Activated CD4-positive, alpha-beta T cell treated with anti-CD3 and anti-CD28 coated beads for 36 hours (primary cell): ENCODE data around the gene CANT1. TPM values are rescaled to one million over a fixed set of nuclear protein-coding genes. Genes with fewer than 3 reads are reported as not detected.
"Not testable (repeated sequence)": the region's sequence is repeated elsewhere in the genome, so short reads cannot be mapped to it uniquely, and the experiment has no call there.

ENCODE experiments used
- ATAC-seq: fragments of 200-7000 bp; cut with Tn5 transposase; one replicate; pipeline ENCODE4 v1.10.0; 2021; ENCODE audit warnings: mild to moderate bottlenecking, moderate library complexity
- CTCF ChIA-PET: fragments of 350-600 bp; sonication (Branson Sonifier 250); formaldehyde crosslinking; loops from one replicate; lab custom pipeline; 2021; ENCODE audit warnings: antibody characterized with exemption; lab: Charles Lee
- POLR2A ChIA-PET: fragments of 350-600 bp; sonication (Branson Sonifier 250); formaldehyde crosslinking; loops from one replicate; lab custom pipeline; 2021; ENCODE audit warnings: antibody characterized with exemption, inconsistent platforms; lab: Charles Lee
- DNase-seq: peaks from one replicate; pipeline ENCODE4 v3.0.0-alpha.2; 2020
- H3K27ac Mint-ChIP-seq: one replicate; pipeline ENCODE4 v1.8.0; 2021; ENCODE audit warnings: mixed read lengths
- H3K27me3 Mint-ChIP-seq: one replicate; pipeline ENCODE4 v1.8.0; 2021; ENCODE audit warnings: mixed read lengths
- H3K36me3 Mint-ChIP-seq: one replicate; pipeline ENCODE4 v1.8.0; 2021; ENCODE audit warnings: low read depth, mixed read lengths
- H3K4me1 Mint-ChIP-seq: one replicate; pipeline ENCODE4 v1.8.0; 2021; ENCODE audit warnings: mixed read lengths
- H3K4me3 Mint-ChIP-seq: one replicate; pipeline ENCODE4 v1.8.0; 2021; ENCODE audit warnings: mild to moderate bottlenecking, moderate library complexity, mixed read lengths
- H3K9me3 Mint-ChIP-seq: one replicate; pipeline ENCODE4 v1.8.0; 2021; ENCODE audit warnings: low read depth, mixed read lengths
- intact Hi-C, 2 experiments: fragments of 100-400 bp; cut with DNase I in 1 of 2; cut with micrococcal nuclease in 1 of 2; formaldehyde crosslinking; loops; one replicate each; pipeline versions ENCODE4 v1.14.2 to v1.15.1; 2022 to 2024; cut with DNase I, micrococcal nuclease
- total RNA-seq, 2 experiments: library from RNA; stranded (reverse); gene quantifications; one replicate each; pipeline ENCODE4 v1.2.3, GENCODE V29; 2021

CANT1 gene
- total RNA-seq, 2 experiments from 2014 or later, result 44.0 to 52.9 TPM

DNA sequence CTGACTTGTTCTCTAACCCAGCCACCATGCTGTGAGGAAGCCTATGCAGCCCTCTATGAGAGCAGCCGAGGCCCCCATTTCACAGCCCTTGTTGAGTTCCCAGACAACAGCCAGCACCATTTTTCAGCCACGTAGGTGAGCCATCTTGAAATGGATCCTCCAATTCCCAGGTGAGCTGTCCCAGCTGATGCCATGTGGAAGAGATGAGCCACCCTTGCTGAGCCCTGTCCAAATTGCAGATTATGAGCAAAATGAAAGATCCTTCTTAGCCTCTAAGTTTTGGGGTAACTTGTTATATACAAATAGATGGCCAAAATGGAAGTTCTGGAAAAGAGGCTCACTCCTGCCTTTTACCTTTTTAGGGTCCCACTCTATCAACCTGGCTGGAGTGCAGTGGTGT lies 58.7 kb downstream of the CANT1 start:
- intact Hi-C loops, result no loop called here
- CTCF ChIA-PET, result interaction anchor here (1.1 kb wide), 1 partner anchor 14 kb away, joined by 3 read pairs; no protein-coding TSS in a partner anchor
- ATAC-seq, result no peak
- H3K27me3 Mint-ChIP-seq, result peaks cover 5% of the 10 kb centered on the region
- H3K36me3 Mint-ChIP-seq, result peaks cover 2% of the 10 kb centered on the region
- POLR2A ChIA-PET, result no interaction called here
- DNase-seq, result no peak
- peaks cover 4% of the 10 kb centered on the region for H3K4me1 Mint-ChIP-seq
- H3K27ac Mint-ChIP-seq, result no peak overlapping the region
- peaks cover 15% of the 10 kb centered on the region for H3K9me3 Mint-ChIP-seq
- no peak overlapping the region for H3K4me3 Mint-ChIP-seq

DNA sequence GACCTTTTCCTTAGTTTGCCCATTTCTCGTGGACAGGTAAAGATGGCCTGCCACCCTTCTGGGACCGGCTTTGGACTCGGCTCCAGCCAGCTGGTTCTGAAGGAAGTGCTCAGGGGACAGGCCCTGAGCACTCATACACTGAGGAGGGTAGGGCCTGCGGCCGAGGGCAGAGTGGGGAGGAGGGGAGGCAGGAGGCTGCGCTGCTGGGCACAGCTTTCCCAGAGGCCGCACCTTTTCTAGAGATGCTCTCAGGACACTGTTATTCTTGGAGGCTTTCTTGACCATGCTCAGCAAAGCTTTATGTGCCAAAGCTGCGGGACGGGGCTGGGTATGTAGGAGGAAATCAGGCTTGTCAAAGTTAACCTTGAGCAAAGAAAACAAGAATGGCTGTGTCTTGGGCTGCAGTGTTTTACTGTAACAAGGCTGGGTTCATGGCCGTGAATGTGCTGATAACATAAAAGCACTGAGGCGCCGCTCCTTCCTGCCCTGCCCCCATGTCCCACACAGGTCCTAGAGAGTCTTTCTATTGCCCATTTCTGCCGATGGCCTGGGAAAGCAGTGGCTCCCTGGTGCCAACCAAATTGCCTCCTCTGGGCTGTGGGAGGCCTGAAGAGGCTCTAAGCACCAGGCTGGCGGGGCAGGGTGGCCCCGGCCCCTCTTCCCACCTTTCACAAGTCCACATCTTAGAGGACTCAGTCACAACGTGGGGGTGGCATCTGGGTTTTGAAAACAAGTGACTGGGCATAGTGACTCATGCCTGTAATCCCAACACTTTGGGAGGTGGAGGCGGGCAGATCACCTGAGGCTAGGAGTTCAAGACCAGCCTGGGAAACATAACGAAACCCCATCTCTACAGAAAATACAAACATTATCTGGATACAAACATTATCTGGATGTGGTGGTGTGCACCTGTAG lies 62.1 kb downstream of the CANT1 start:
- DNase-seq (no peak), ATAC-seq (no peak)
- ChIA-PET CTCF (interaction anchor here (0.7 to 0.8 kb wide), 2 partner anchors 81 to 453 kb away, joined by 3 read pairs; no protein-coding TSS in a partner anchor), POLR2A (no interaction called here)
- no peak overlapping the region for H3K27ac Mint-ChIP-seq
- peaks cover 3% of the 10 kb centered on the region for H3K27me3 Mint-ChIP-seq
- H3K4me1 Mint-ChIP-seq, result no peaks in the 10 kb centered on the region
- H3K9me3 Mint-ChIP-seq, result peaks cover 15% of the 10 kb centered on the region
- intact Hi-C loops, result no loop called here
- H3K4me3 Mint-ChIP-seq, result no peak overlapping the region
- peaks cover 2% of the 10 kb centered on the region for H3K36me3 Mint-ChIP-seq

DNA sequence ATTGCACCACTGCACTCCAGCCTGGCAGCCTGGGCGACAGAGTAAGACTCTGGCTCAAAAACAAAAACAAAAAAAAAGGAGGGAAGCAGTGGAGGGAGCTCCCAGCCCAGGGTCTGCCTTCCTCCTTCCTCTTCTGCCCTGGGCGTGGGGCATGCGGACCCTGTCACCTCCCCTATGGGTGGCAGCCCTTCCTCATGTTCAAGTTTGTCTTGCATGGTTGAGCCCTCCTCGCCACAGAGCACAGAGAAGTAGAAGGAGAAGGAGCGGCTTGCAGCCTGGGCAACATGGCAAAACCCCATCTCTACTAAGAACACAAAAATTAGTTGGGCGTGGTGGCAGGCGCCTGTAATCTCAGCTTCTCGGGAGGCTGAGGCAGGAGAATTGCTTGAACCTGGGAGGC lies 62.9 kb downstream of the CANT1 start:
- intact Hi-C loops, result no loop called here
- peaks cover 15% of the 10 kb centered on the region for H3K9me3 Mint-ChIP-seq
- ATAC-seq (no peak), DNase-seq (no peak)
- CTCF ChIA-PET, result interaction anchor here (0.8 kb wide), 1 partner anchor 454 kb away, joined by 3 read pairs; no protein-coding TSS in a partner anchor
- no peak overlapping the region for H3K27ac Mint-ChIP-seq
- H3K36me3 Mint-ChIP-seq, result peaks cover 2% of the 10 kb centered on the region
- POLR2A ChIA-PET, result no interaction called here
- H3K27me3 Mint-ChIP-seq, result peaks cover 3% of the 10 kb centered on the region
- H3K4me1 Mint-ChIP-seq, result no peaks in the 10 kb centered on the region
- H3K4me3 Mint-ChIP-seq, result no peak overlapping the region

DNA sequence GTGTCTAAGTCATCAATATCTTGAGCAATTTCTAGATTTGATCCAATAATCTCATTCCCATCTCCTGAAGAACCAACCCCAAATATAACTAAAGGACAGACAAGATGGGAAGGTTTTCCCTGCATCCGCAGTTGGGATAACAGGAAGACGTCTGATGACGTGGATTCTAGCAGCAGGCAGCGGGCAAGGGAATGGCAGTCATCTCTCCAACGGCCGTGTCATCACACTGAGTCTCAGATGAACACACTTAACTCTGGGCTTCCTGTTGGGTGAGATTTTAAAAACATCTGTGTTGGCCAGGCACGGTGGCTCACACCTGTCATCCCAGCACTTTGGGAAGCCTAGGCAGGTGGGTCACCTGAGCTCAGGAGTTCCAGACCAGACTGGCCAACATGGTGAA lies 63.4 kb downstream of the CANT1 start:
- no peaks in the 10 kb centered on the region for H3K4me1 Mint-ChIP-seq
- ChIA-PET CTCF (no interaction called here), POLR2A (no interaction called here)
- intact Hi-C loops, result no loop called here
- peaks cover 2% of the 10 kb centered on the region for H3K36me3 Mint-ChIP-seq
- H3K27me3 Mint-ChIP-seq, result peaks cover 3% of the 10 kb centered on the region
- no peak overlapping the region for H3K4me3 Mint-ChIP-seq
- DNase-seq (no peak), ATAC-seq (no peak)
- H3K9me3 Mint-ChIP-seq, result peaks cover 13% of the 10 kb centered on the region
- no peak overlapping the region for H3K27ac Mint-ChIP-seq

DNA sequence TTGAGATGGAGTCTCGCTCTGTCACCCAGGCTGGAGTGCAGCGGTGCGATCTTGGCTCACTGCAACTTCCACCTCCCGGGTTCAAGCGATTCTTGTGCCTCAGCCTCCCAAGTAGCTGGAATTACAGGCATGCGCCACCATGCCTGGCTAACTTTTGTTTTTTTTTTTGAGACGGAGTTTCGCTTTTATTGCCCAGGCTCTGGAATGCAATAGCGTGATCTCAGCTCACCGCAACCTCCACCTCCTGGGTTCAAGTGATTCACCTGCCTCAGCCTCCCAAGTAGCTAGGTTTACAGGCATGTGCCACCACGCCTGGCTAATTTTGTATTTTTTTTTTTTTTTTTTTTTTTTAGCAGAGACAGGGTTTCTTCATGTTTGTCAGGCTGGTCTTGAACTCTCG lies 64.1 kb downstream of the CANT1 start:
- H3K4me1 Mint-ChIP-seq, ATAC-seq, CTCF ChIA-PET, H3K27me3 Mint-ChIP-seq, H3K36me3 Mint-ChIP-seq, H3K27ac Mint-ChIP-seq, POLR2A ChIA-PET, H3K9me3 Mint-ChIP-seq, DNase-seq, H3K4me3 Mint-ChIP-seq, intact Hi-C loops: not testable (repeated sequence)

DNA sequence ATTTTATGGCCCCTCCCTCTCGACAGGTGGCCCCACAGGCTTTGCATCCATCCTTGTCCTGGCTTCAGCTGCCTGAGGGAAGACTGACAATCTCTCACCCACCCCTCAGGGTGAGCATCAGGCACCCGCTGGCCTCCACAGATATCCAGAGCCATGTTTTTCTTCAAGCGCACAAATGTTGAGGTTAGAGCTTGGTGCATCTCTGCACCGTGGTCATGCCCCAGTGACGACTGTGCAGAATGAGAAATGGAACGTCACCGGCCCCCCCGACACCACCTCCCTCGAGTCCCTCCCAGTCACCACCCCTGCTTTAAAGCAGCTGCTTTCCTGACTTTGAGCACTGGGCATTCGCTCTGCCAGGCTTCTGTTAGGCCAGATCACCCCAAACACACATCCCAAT lies 64.6 kb downstream of the CANT1 start:
- H3K27me3 Mint-ChIP-seq, result peaks cover 3% of the 10 kb centered on the region
- POLR2A ChIA-PET, result no interaction called here
- H3K4me1 Mint-ChIP-seq, result no peaks in the 10 kb centered on the region
- H3K27ac Mint-ChIP-seq, result no peak overlapping the region
- peaks cover 2% of the 10 kb centered on the region for H3K9me3 Mint-ChIP-seq
- CTCF ChIA-PET, result no interaction called here
- no peak overlapping the region for H3K4me3 Mint-ChIP-seq
- DNase-seq (no peak), ATAC-seq (no peak)
- intact Hi-C loops, result no loop called here
- H3K36me3 Mint-ChIP-seq, result no peaks in the 10 kb centered on the region

DNA sequence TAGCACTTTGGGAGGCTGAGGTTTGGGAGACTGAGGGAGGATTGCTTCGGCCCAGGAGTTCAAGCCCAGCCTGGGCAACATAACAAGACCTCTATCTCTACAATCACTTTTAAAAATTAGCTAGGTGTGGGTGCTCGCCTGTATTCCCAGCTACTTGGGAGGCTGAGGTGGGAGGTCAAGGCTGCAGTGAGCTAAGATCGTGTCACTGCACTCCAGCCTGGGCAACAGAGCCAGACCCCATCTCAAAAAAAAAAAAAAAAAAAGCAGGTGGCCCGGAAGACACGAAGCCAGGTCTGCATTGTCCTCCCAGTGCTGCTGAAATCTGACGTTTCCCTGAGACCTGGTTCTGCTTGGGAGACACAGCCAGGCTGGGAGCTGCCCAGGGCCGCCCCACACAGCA lies 65.5 kb downstream of the CANT1 start:
- intact Hi-C loops, result no loop called here
- POLR2A ChIA-PET, result no interaction called here

More for the DNA sequence above, 65.5 kb downstream of the CANT1 start:
- no peaks in the 10 kb centered on the region for H3K4me1 Mint-ChIP-seq
- H3K36me3 Mint-ChIP-seq, result no peaks in the 10 kb centered on the region
- peaks cover 3% of the 10 kb centered on the region for H3K27me3 Mint-ChIP-seq
- ATAC-seq (no peak), DNase-seq (no peak)
- H3K4me3 Mint-ChIP-seq, result no peak overlapping the region
- H3K9me3 Mint-ChIP-seq, result no peaks in the 10 kb centered on the region
- no peak overlapping the region for H3K27ac Mint-ChIP-seq
- CTCF ChIA-PET, result interaction anchor here (0.6 kb wide), 1 partner anchor 163 kb away, joined by 3 read pairs; no protein-coding TSS in a partner anchor

Other genes with a start within 250 kb of the CANT1 start
- gene CYTH1, start 227.5 kb downstream of the CANT1 start, total RNA-seq, result 100 to 1,000 TPM; 109 to 130 TPM
- 10 to 100 TPM; 90.1 to 92.5 TPM for gene USP36, start 168.9 kb downstream of the CANT1 start, total RNA-seq
- not detected for gene CEP295NL, start 106.6 kb downstream of the CANT1 start, total RNA-seq
- gene TIMP2, start 84.4 kb downstream of the CANT1 start, total RNA-seq, result 1 to 10 TPM; 1.6 to 1.9 TPM
- gene LGALS3BP, start 29.8 kb downstream of the CANT1 start, total RNA-seq, result 10 to 100 TPM; 64.4 to 71.2 TPM
- gene C1QTNF1, start 14.4 kb upstream of the CANT1 start, total RNA-seq, result under 1 TPM in 1 of 2 experiments, not detected in 1; 0.14 TPM
- 10 to 100 TPM; 17.3 to 23.7 TPM for gene ENGASE, start 65.1 kb upstream of the CANT1 start, total RNA-seq